HG03442 (cell line): Measurements from ENCODE around the gene LRRC17.

ENCODE experiments used
- ATAC-seq: cut with Tn5 transposase; IDR thresholded peaks from one replicate; pipeline ENCODE4 v1.9.1; 2021; ENCODE audit warnings: mild to moderate bottlenecking, moderate library complexity; ENCODE audit not compliant: unreplicated experiment

The LRRC17 gene

DNA sequence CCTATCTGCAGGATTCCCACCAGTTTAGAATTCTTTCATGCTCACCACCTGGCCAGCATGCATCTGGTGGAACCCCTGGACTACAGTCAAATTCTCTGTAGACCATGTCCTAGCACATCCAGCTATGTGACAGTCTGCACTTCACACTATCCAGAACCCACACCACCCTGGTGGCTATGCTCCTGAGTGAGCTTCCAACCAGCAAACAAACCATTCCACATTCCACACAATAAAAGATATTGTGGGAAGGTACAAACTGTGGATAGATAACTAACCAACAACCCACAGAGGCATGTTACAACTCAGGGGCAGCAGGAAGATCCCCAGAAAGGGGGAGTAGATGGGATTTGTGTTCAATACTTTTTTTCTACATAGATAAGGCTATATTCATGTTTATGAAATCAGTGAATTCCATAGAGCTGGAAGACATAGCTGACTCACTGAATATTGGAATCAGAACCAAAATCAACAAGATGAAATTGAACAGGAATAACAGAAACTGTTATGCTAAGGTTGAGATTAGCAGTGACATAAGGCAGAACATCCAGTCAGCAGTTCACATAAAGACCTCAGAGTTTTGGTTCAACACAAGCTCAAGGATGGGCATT lies 72.5 kb downstream of the LRRC17 start:
- no peak for ATAC-seq

DNA sequence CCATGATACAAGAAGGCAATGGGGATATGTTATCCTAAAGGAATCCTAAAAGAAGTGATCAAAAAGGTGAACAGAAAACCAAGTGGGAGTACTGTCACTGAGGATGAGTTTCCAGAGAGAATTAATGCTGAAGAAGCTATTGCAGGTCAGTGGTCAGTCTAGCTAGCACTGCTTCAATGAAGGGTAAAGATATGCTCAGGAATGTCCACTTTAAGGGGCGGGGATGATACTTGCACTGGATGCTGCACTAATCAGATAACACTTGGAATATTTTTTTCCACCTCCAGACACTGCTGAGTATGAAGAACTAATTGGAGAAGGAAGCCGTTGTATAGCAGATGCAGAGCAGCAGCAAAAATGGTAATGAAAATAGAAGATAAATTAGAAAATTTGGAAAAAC lies 75.3 kb downstream of the LRRC17 start:
- ATAC-seq = no peak

DNA sequence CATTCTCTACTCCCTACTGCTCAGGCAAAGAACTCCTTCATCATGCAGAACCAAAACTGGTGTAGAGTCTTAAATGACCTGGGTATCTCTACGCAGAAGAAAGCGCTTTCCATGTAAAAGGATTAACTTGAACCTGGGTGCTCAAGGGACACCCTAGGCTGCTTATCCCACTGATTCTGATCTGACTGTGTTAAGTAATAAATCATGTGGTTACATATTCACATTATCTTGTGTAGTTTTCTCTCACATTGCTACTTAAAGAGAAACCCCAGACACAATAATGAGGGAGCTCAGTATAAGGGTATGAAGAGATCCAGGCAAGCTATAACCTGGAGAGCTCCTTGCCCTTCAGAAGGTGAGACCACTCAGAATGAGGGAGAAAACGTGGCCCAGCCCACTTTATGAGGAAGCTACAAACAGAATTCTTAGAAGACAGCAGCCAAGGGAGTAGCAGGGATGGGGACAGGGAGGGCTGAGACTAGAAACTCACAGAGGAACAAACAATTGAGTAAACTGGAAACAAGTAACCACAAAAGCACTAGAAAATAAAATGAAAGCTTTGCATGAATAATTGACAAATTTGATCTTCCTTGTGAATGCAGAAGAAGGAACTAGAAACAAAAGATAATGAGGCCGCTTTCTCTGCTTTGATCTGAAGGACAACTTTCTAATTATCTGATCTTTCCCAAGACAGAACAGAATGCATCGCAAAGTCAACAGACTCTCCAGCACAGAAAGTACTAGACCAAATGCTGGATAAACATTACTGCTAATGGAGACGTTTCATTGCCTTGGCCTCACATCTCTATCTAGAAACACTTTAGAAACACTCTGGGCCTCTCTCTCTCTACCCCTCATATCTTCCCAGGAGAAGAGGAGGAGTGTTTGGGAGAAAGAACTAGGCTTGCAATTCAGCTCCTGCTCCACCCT lies 76.1 kb downstream of the LRRC17 start:
- ATAC-seq = no peak

DNA sequence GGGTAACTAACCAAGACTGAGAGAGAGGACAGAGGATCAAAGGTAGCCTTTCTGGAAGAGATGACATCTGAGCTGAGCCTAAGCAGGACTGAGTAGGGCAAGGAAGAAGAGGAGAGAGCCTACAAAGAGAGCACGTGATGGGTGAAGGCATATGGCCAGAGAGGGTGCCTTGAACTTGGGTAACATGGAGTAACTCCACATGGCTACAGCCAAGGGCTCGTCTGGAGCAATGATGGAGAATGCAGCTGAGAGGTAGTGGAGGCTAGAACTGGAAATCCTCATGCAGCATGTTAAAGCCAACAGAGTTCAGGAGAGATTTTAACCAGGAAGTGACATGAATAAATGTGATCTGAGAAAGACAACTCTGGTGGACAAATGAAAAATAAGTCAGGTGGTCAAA lies 77.8 kb downstream of the LRRC17 start:
- ATAC-seq = no peak

DNA sequence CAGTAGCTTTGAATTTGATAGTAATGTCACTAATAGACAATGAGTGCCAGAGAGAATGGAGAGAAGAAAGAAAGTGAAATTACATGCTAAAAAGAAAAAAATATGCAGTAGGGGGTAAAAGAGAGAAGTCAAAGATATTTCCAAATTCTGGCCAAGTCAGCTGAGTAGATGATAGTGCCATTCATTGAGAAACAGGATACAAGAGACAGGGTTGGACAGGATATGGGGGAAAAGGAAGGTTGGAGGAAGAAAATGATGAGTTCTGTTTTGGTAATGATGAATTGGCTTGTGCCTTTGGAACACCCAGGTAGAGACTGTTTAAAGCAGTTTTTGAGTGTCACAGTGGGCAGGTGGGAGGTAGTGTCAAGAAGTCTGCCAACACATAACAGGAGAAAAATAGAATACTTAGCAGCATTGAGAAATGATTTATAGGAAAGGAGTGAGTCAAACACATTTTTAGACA lies 78.3 kb downstream of the LRRC17 start:
- ATAC-seq = no peak

DNA sequence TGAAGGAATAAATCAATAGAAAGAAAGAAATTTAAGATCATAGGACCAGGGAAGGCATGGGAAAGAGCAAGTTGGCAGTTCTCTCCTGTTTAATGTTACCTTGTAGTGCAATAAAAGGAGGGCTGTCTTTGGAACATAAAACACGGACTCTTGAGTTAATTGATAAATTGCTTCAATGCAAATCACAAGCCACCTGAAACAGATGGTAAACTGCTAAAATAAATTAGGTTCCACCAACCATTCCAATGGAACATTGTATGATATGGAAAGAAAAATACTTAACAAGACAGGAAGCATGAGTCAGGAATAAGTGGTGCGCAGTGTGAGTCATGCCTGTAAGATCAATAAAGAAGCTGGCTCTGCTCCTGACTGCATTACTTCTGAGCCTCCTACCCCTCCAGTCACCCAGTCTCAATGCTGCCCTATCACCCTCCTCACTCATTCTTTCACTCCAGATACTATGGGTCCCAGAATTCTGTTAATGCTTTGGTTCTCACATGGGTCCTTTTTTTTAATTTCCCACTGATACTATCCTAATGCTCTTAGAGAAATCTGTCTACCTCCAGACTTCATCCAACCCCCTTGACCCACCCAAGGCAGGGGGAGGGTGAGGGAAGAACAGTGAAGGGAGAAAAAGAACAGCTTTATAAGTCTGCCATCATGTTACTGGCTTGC lies 78.9 kb downstream of the LRRC17 start:
- ATAC-seq = no peak

DNA sequence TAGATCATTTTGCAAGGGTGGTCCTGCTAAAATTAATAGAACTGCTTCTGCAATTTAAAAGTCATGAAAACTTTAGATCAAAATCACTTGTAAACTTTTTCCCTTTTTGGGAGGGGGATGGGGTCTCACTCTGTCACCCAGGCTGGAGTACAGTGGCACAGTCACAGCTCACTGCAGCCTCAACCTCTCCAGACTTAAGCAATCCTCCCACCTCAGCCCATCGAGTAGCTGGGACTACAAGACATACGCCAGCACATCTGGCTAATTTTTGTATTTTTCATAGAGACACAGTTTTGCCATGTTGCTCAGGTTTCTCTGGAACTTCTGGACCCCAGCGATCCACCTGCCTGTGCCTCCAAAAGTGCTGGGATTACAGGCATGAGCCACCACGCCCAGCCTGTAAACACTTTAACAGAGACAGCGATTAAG lies 79.7 kb downstream of the LRRC17 start:
- ATAC-seq = no peak

DNA sequence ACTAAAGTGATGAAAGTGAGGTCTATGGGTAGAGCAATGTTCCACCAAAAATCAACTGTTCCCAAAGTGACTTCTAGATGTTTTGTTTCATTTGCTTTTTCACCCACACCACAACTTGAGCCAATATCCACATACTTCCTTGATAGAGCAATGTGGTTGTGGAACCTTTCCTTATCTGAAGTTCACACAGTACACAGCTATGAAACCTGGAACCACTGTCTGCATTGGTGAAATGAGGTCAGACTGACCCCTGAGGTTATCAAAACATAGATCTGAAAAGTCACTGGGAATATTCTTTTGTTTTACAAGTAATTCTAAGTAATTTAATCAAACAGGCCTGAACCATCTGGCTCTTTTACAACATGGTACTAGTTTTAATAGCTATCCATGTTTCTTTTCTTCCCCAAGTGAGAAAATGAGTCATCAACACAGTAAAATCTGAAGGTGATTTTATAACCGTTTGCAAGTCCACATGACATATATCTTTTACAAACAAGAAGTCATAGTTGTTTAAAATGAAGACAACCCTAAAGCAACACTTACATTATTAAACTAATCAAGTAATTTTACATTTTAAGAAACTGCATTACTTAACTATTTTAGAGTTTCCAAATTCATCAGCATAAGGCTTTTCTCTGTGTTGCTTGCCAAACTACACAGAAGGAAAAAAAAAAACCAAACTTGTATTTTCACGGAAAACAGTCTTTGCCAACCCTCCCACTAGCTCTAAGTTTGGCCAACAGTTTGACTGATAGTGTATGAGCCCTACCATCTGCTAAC lies 80.3 kb downstream of the LRRC17 start:
- no peak for ATAC-seq

DNA sequence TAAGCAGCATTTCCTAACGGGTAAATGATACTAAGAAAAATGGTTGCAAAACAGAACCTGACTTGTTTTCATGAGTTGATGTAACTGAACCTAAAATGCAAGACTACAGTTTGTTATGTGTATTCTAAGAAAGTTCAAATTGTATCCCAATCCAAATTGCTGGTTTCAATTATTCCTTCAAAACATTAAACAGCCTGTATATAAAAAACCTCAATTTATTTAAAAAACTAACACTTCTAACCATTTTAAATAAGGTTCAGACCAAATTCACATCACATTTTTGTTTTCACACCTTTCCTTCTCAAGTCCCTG lies 80.9 kb downstream of the LRRC17 start:
- no peak for ATAC-seq

DNA sequence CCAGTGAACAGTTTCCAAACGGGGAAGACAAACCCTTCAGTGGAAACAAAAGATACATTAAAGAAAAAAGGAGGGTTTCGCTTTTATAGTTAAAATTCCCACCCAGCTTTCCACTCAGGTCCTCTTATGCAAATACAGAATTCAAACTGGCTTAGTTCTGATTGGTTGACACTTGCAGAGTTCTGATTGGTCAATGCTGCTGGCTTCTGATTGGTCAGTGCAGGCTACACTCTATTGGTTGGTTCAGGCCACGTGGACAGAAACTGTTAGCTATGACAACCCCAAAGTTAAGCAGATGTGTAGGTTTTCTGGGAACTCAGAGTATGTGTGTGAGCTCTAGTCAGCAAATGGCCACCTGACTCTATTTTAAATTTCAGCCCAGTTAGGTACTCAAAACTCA lies 81.8 kb downstream of the LRRC17 start:
- no peak for ATAC-seq
